HG02943 (cell line): ENCODE measurements around the gene DOP1A.

Experiments used
- ATAC-seq: cut with Tn5 transposase; IDR thresholded peaks from one replicate; pipeline ENCODE4 v1.9.1; 2021; ENCODE audit warnings: mild to moderate bottlenecking, low read depth, moderate library complexity; ENCODE audit not compliant: unreplicated experiment

The DOP1A gene

DNA sequence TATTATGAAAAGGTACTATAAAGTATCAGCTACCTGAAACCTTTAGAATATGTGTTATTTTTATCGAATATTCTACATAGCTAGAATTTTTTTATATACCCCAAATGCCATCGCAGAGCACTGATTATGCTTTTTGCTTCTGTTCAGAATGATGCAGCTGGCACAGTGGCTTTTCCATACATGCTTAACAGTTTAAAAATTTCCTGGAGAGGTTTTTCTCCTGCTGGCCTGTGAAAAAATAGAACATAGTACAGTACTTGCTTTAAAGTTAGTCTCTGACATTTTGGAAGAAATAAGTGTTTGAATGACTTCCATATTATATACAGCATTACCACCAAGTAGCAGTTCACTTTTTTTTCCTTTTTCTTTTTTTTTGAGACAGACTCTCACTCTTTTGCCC, 5.3 kb downstream of the DOP1A start:
- ATAC-seq, result no peak

DNA sequence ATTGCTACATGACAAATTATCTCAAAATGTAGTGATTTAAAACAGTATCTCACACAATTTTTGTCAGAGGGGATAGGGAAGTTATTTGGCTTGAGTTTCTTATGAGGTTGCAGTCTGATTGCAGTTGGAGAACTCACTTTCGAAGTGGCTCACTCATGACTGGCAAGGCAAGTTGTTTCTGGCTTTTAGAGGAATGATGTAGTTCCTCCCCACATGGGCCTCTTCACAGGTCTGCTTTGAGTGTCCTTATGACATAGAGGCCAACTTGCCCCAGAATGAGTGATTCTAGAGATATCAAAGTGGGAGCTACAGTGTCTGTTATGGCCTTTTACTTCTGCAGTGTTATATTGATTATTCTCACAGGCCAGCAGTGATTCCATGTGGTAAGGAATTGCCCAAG, 6.1 kb downstream of the DOP1A start:
- no peak for ATAC-seq

- ATAC-seq, result no peak
Observed at GRCh38 chr6:83083476-83083875, 16.0 kb downstream of the DOP1A start.

DNA sequence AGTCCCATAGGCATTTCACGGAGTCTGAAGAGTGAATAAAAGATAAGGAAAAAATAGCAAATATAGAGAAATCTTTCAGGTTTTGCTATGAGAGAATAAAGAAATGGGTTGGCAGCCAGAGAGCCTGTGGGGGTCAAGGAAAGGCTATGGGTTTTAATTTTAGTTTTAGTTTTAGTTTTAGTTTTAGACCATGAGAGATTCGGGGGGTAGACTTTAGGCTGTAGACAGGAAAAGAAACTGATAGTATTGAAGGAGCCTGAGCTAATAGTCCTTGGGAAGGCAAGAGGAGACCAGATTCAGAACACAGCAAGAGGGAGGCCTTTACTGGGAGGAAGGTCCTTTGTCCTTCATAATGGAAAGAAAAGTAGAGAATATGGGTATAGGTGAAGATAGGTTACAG, 19.3 kb downstream of the DOP1A start:
- peak; percentile 99 for ATAC-seq

GRCh38 chr6:83092756-83093399, 25.4 kb downstream of the DOP1A start:
- no peak for ATAC-seq

DNA sequence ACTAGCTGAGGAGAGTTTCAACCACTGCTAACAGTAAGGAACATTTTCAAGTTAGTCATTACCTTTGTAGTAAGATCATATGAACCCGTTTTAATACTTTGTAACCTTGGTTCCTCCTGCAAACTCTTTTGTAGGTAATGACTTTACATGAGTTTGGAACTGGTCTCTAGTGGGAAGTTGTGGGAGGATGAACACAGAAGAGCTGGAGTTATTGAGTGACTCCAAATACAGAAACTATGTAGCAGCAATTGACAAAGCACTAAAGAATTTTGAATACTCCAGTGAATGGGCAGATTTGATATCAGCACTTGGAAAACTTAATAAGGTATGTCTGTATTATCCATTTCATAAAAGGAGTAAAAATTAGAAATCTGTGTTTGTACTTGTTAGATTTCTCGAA, 29.3 kb downstream of the DOP1A start:
- no peak for ATAC-seq

GRCh38 chr6:83097204-83097603, 29.7 kb downstream of the DOP1A start:
- no peak for ATAC-seq

DNA sequence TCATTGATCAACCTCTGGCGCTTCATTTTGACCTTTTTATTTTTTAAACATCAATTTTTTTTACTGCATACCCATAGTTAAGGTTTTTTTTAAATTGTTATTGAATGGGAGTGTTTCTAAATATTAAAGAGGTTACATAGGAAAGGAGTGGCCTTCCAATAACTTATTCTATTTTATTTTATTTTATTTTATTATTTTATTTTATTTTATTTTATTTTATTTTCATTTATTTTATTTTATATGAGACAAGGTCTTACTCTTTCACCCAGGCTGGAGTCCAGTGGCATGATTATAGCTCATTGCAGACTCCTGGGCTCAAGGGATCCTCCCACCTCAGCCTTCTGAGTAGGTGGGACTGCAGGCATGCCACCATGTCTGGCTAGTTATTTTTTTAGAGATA, 30.2 kb downstream of the DOP1A start:
- no peak for ATAC-seq

- no peak for ATAC-seq
Observed at GRCh38 chr6:83098589-83098988, 31.1 kb downstream of the DOP1A start.

- no peak for ATAC-seq
Observed at GRCh38 chr6:83108378-83108777, 40.9 kb downstream of the DOP1A start.

GRCh38 chr6:83113258-83113657, 45.8 kb downstream of the DOP1A start:
- no peak for ATAC-seq

GRCh38 chr6:83114164-83114563, 46.7 kb downstream of the DOP1A start:
- no peak for ATAC-seq

DNA sequence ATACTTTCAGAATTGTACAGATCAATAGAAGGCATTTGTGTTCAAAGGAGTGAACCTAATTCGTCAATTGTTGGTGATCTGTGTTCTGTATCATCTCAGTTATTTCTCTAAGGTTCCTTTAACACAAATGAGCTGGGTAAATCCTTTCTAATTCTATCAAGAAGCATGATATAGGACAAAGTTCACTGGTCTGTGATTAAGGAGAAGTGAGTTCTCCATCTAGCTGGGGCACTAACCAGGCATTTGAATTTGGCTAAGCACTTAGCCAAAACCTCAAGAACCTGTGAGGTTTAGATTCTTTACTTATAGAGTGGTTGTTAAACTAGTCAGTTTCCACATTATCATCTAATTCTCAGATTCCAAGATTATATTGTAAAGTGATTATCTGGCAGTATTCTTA, 50.3 kb downstream of the DOP1A start:
- ATAC-seq, result no peak

DNA sequence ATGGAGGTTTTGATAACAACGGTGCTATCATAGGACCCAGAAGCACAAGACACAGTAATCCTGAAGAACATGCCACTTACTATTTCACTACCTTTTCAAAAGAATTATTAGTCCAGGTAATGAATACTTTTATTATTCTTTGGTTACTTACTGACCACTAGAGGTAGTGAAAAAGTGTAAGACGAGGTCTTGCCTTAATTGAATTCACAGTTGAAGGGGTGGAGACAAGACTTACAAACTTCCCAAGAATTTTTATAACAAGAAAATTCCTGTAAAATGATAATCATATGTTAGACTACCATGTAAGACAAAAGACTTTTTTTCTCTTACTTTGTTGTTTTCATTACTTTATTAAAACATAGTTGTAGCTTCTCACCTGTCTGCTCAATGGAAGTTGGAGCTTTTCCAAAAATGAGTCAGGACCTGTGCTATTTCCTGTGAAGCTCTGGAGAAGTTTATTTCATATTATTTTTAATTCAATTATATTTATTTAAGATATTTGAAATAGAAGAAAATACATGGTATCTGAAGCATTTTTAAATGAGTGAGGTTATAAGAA, 52.4 kb downstream of the DOP1A start:
- ATAC-seq, result no peak

- ATAC-seq, result no peak
Observed at GRCh38 chr6:83124553-83124952, 57.1 kb downstream of the DOP1A start.

DNA sequence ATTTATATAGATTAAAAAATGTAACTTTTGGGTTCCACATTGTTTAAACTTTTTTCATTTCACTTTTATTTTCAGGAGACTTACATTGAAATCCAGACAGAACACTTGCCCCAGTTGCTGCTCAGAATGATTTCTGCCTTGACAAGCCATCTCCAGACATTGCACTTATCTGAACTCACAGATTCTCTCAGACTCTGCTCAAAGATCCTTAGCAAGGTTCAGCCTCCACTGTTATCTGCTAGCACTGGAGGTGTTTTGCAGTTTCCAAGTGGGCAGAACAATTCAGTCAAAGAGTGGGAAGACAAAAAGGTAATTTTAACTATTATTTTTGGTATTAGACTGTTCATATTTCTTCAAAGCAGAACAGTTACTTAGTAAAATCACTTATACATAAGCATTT, 58.0 kb downstream of the DOP1A start:
- ATAC-seq, result no peak

GRCh38 chr6:83126223-83126622, 58.8 kb downstream of the DOP1A start:
- ATAC-seq, result no peak

DNA sequence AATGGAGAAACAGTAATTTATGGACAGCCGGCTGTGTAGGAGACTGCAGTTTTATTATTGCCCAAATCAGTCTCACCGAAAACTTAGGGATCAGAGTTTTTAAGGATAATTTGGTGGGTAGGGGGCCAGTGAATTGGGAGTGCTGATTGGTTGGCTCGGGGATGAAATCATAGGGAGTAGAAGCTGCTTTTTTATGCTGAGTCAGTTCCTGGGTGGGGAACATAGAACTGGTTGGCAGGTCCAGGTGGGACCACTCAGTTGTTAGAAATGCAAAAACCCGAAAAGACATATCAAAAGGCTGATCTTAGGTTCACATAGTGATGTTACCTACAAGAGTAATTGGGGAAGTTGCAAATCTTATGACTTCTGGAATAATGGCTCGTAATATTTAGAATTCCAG, 59.3 kb downstream of the DOP1A start:
- no peak for ATAC-seq

DNA sequence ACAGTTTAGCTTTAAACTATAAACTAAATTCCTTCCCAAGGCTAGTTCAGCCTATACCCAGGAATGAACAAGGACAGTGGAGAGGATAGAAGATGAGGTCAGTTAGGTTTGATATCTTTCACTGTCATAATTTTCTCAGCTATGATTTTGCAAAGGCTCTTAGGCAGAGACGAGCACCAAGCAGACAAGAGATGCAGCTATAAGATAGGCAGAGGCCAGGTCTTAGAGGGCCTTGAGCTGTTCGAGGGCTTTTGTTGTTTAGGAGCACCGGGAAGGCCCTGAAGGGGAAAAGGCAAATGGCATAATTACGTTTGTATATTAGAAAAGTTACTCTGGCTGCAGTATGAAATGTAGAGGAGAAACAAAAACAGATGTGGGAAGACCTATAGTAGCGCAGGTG, 59.8 kb downstream of the DOP1A start:
- no peak for ATAC-seq

- no peak for ATAC-seq
Observed at GRCh38 chr6:83127976-83128375, 60.5 kb downstream of the DOP1A start.

DNA sequence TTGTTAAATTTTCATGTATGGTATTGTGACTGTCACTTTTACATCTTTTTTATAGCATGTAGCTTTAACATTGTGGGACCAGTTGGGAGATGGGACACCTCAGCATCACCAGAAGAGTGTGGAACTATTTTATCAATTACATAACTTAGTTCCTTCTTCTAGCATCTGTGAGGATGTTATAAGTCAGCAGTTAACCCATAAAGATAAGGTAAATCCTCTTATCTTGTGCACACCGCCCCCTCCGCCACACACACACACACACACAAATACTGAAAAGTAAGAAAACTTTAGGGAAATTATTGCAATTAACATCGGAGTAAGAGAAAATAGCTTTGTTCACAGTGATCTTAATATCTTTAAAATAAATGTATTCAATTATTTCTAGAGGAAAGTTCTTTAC, 64.7 kb downstream of the DOP1A start:
- no peak for ATAC-seq

DNA sequence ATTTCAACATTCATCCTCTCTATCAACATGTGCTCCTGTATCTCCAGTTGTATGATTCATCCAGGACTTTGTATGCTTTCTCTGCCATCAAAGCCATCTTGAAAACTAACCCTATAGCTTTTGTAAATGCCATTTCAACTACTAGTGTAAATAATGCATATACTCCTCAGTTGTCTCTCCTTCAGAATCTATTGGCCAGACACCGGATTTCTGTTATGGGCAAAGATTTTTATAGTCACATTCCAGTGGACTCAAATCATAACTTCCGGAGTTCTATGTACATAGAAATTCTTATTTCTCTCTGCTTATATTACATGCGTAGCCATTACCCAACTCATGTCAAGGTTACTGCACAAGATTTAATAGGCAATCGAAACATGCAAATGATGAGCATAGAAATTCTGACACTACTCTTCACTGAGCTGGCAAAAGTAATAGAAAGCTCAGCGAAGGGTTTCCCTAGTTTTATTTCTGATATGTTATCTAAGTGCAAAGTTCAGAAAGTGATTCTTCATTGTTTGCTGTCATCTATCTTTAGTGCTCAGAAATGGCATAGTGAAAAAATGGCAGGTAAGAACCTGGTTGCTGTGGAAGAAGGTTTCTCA, 70.7 kb downstream of the DOP1A start:
- ATAC-seq, result no peak
